Myocyte (in vitro differentiated cells): ENCODE results near the gene IFITM10. TPM values are rescaled to one million over a fixed set of nuclear protein-coding genes. Genes with fewer than 3 reads are reported as not detected.

Experiments
- DNase-seq: peaks from one replicate; pipeline ENCODE4 v3.0.0-alpha.2; 2012; ENCODE audit warnings: low read depth
- total RNA-seq: library from RNA; depleted of rRNA; stranded (reverse); fragments of >200 nt; gene quantifications from 2 replicates; pipeline ENCODE4 v1.2.3, GENCODE V29; 2014

The IFITM10 gene
- total RNA-seq, 1 donor from 2014 or later, result 3.9 TPM

GRCh38 chr11:1753229-1753928 is 3.0 kb upstream of the IFITM10 start:
- no peak for DNase-seq

GRCh38 chr11:1752907-1753228 is 2.5 kb upstream of the IFITM10 start:
- DNase-seq, result no peak

GRCh38 chr11:1751999-1752906 is 1.9 kb upstream of the IFITM10 start:
- DNase-seq, result no peak

GRCh38 chr11:1751531-1751921 is 1.1 kb upstream of the IFITM10 start:
- DNase-seq, result peak; percentile 61

GRCh38 chr11:1750840-1751530 is 590 bp upstream of the IFITM10 start:
- DNase-seq, result peak; percentile 51

- peak; percentile 95 for DNase-seq
Observed at GRCh38 chr11:1749395-1750351, 722 bp downstream of the IFITM10 start.

- DNase-seq, result peak; percentile 64
Observed at GRCh38 chr11:1748636-1749394, 1.6 kb downstream of the IFITM10 start.

GRCh38 chr11:1747753-1748635 is 2.4 kb downstream of the IFITM10 start:
- DNase-seq, result peak; percentile 63

- no peak for DNase-seq
Observed at GRCh38 chr11:1746956-1747752, 3.2 kb downstream of the IFITM10 start.

DNA sequence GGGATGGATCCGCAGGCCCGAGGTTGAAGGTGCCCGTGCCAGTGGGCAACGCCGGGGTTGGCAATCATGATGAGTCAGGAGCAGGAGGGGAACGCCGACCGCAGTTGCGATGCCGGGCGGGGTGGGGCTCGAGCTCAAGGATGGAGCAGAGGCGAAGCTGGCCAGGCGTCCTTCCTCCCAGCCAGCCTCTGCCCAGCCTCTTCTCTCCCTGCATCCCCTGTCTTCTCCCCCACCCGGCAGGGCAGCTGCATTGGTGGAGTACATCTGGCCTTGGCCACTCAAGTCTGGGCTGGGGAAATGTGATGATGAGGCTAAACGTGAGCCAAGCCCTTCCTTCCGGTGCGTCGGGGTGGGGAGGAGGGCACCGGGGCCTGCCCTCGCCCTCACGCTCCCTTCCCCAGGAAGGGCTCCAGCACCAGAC is 3.9 kb downstream of the IFITM10 start:
- DNase-seq, result peak; percentile 51

GRCh38 chr11:1745701-1746320 is 4.6 kb downstream of the IFITM10 start:
- no peak for DNase-seq

- no peak for DNase-seq
Observed at GRCh38 chr11:1744891-1745700, 5.3 kb downstream of the IFITM10 start.

- DNase-seq, result no peak
Observed at GRCh38 chr11:1744137-1744886, 6.1 kb downstream of the IFITM10 start.

DNA sequence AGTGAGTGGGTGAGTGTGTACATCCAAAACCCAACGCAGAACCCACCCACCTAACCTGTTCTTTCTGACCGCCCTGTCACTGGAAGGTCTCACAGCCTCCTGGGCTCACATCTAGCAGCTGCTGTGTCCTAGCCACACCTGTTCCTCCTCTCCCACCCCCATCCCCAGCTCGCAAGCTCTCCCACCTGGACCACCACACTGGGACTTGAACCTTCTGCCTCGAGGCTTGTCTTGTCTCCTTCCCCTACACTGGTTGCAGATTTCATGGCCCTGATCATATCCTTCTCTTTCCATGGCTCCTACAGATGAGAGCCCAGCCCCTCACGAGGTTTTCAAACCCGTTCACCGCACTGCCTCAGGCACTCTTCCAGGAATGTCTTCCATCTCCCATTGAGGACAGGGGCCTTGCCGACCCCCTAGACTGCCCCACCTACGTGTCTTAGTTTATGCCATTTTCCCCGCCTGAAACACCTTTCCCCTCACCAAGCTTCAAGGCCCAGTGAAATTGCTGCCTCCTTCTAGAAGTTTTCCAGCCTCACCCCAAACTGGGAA is 6.7 kb downstream of the IFITM10 start:
- DNase-seq, result no peak

GRCh38 chr11:1742869-1743584 is 7.4 kb downstream of the IFITM10 start:
- DNase-seq, result no peak
